ENCODE data around the gene SPEN.
"Not testable (repeated sequence)": the region's sequence is repeated elsewhere in the genome, so short reads cannot be mapped to it uniquely, and the experiment has no call there.

DNA sequence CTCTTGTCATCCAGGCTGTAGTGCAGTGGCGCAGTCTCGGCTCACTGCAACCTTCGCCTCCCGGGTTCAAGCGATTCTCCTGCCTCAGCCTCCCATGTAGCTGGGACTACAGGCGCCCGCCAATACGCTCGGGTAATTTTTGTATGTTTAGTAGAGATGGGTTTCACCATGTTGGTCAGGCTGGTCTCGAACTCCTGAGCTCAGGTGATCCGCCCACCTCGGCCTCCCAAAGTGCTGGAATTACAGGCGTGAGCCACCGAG, 11.1 kb upstream of the SPEN start:
- not testable (repeated sequence) for TF ChIP-seq CTCF (IDR thresholded peaks at IDR 0.05; ENCODE audit: borderline replicate concordance, extremely low read depth, low read length, poor library complexity, severe bottlenecking); EZH2 (IDR thresholded peaks at IDR 0.05; ENCODE audit: borderline replicate concordance, low read depth, low read length, severe bottlenecking)
